ENCODE data around the gene TKTL1.

TKTL1 gene

GRCh38 chrX:154366666-154367055 lies 71.1 kb downstream of the TKTL1 start:
- no peak for TF ChIP-seq CTCF (conservative IDR thresholded peaks at IDR 0.05; ENCODE audit: low read depth, low read length)
- no peak overlapping the region for H3K4me3 ChIP-seq (ENCODE audit: low read depth, low read length)
- DNase-seq (ENCODE audit: low read depth), result no peak

DNA sequence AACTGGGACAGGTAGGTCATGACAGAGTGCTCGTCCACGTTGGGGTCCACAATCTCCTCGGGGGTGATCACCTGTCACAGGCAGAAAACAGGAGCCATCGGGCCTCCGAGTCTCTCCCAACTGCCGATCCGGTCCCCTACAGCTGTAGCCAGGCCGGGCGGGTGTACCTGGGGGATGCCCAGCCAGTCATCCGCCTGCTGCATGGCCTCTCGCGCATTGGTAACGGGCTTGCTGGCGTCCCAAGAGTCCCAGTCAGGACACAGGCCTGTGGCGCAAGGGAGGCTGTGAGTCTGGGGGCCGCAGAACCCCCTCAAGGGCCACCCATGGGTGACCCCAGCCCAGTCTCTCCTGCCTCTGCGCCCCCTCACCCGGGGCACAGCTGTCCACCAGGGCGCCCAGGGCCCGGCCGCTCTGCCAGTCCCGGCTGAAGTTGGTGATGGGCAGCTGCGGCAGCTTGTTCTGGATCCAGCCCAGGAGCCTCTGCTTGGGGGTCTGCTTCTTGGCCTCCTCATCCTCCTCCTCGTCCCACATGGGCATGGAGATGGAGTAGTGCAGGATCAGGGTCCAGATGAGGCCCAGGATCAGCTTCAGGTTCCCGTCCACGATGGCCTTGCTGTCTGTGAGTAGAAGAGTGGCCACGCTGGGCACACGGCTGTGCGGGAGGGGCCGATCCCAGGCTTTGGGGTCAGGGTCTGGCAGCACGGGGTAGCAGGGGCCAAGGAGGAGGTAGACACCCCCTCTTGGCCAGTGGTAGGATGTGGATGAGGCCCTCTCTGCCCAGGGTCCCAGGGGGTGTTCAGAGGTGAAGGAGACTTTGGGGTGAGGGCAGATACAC lies 72.1 kb downstream of the TKTL1 start:
- H3K4me3 ChIP-seq (ENCODE audit: low read depth, low read length), result peak overlapping the region; percentile 65

DNA sequence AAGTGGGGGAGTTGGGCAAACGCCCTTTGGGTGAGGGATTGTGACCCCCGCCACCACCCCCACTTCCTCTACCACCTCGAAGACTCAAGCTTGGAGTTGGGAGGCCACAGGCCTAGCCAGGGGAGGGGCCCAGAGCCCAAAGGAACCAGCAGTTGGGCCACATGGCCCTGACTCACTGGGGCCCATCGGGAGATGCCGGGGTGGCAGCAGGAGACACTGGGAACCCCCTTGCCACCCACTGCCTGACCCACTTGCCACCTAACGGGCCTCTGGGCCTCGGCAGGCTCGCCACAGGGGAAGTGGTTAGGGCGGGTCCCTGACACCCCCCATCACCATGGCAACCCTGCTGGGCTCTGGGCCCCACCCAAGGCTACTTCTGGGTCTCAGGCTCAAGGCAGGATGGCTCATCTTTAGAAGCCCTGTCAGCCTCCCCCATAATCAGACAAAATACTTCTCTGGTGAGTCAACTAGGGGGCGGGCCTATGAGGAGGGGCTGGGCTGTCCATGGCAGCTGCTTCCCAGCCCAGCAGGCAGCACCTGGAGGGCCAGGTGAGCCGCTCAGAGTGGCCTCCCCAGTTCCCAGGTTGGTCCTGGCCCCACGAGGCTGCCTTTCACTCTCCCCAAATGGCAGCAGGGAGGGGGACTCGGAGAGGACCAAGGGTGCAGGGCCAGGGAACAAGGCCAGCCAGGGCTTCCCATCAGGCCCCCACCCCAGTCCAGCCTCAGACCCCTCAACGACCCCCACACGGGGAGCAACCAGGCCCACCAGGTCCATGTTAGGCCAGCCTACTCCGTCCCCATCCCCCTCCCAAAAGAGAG lies 73.2 kb downstream of the TKTL1 start:
- DNase-seq (ENCODE audit: low read depth), result peak; percentile 95
- H3K4me3 ChIP-seq (ENCODE audit: low read depth, low read length), result peak overlapping the region; percentile 65
- no peak for TF ChIP-seq CTCF (conservative IDR thresholded peaks at IDR 0.05; ENCODE audit: low read depth, low read length)

More for the DNA sequence above, 72.1 kb downstream of the TKTL1 start:
- TF ChIP-seq CTCF (conservative IDR thresholded peaks at IDR 0.05; ENCODE audit: low read depth, low read length), result no peak
- DNase-seq (ENCODE audit: low read depth), result no peak

DNA sequence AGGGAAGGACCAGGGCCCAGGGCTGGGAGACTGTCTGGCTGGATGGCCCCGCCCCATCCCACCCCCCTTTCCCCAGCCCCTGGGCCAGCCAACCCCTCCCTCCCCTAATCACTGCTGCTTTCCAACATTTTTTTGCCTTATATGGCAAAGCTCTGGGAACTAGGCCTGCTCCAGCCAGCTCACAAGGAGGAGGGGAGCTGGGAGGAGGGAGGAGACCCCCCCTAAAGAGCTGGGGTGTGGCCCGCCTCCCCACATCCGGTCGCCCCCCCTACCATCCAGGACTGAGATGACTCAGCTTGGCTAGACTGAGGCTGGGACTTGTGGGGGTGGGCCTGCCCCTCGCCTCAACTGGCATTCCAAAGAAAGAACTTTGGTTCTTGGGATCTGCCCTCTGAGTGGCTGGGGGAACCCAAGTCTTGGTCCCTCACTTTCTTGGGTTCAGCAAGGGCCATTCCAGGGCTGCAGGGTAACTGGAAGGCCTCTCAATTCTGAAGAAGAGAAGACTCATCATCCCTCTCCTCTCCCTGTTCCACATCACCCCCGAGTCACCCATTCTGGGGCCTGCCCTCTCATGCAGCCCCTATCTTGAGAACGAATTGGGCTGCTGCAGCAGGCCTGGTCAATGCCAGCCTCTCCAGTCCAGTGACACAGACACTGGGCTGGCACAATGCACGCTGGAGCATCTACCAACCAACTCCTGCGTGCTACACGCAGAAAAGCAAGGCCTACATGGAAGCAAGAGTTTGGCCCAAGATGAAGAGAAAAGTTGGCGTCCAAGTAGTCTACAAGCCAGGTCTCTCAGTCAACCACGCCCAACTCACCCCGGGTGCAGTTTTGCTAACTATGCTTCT lies 74.1 kb downstream of the TKTL1 start:
- DNase-seq (ENCODE audit: low read depth), result peak; percentile 97
- peak overlapping the region; percentile 87 for H3K4me3 ChIP-seq (ENCODE audit: low read depth, low read length)
- TF ChIP-seq CTCF (conservative IDR thresholded peaks at IDR 0.05; ENCODE audit: low read depth, low read length), result no peak

DNA sequence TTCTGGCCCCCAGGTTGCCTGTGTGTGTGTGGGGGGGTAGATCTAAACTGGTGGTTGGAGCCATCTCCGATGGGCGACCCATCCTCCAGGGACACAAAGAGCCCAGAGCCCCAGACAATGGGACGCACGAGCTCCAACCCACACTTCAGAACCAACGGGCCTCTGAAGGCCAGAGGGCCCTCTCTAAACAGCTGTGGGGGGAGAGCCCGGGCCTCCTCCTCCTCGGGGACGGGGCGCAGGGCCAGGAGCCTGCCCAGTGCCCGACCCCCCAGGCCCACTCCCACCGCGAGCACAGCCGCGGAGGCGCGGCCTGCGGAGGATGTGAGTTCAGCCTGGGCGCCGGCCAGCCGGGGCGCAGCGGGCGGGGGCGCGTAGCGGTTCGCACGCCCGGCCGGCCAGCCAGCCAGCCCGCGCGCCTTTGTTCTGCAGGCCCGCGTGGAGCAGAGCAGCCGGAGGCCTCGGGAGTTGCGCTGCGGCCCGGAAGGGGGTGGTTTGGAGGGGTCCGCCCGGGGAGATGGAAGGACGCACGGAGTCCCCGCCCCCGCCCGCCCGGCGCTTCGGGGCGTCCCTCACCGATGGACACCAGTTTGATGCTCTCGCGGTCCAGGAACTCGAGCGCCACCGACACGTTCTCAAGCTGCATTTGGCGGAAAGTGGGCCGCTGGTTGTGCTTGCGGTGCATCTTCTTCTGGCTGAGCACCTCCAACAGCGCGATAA lies 74.9 kb downstream of the TKTL1 start:
- peak overlapping the region; percentile 87 for H3K4me3 ChIP-seq (ENCODE audit: low read depth, low read length)
- TF ChIP-seq CTCF (conservative IDR thresholded peaks at IDR 0.05; ENCODE audit: low read depth, low read length), result no peak
- peak; percentile 31 for DNase-seq (ENCODE audit: low read depth)

Data from choroid plexus epithelial cell (primary cell).